Upper lobe of left lung (tissue), 4 donors: ENCODE data around the gene MMP7.

Source experiments
- CTCF ChIP-seq, 6 experiments: fragments of 450-650 bp in 4 of 6; fragments of 200-600 bp in 2 of 6; sonication (generic) in 2 of 6; IDR thresholded peaks; one replicate each; pipeline ENCODE4 v1.5.1; 2016 to 2019; ENCODE audit warnings: antibody characterized with exemption in 6 of 6
- POLR2A ChIP-seq, 4 donors: fragments of 450-650 bp; IDR thresholded peaks; one replicate each; pipeline ENCODE4 v1.5.1; 2016 to 2017; ENCODE audit warnings: antibody characterized with exemption in 4 of 4, mild to moderate bottlenecking in 2 of 4
- POLR2AphosphoS5 ChIP-seq, 2 donors: sonication (generic); formaldehyde crosslinking; IDR thresholded peaks; one replicate each; pipeline ENCODE4 v1.5.1; 2017; ENCODE audit warnings: antibody characterized with exemption in 2 of 2

GRCh38 chr11:102577723-102578122, 47.2 kb upstream of the MMP7 start:
- no peak for TF ChIP-seq CTCF (IDR thresholded peaks at IDR 0.05)
- TF ChIP-seq POLR2AphosphoS5 (IDR thresholded peaks at IDR 0.05): no peak
- TF ChIP-seq POLR2A (IDR thresholded peaks at IDR 0.05): no peak
